HG02938 (cell line): ENCODE results near the gene MUS81.
"Not testable (repeated sequence)": the region's sequence is repeated elsewhere in the genome, so short reads cannot be mapped to it uniquely, and the experiment has no call there.

Source experiments
- ATAC-seq: cut with Tn5 transposase; IDR thresholded peaks from one replicate; pipeline ENCODE4 v1.9.1; 2021; ENCODE audit warnings: mild to moderate bottlenecking, moderate library complexity; ENCODE audit not compliant: unreplicated experiment

The MUS81 gene

DNA sequence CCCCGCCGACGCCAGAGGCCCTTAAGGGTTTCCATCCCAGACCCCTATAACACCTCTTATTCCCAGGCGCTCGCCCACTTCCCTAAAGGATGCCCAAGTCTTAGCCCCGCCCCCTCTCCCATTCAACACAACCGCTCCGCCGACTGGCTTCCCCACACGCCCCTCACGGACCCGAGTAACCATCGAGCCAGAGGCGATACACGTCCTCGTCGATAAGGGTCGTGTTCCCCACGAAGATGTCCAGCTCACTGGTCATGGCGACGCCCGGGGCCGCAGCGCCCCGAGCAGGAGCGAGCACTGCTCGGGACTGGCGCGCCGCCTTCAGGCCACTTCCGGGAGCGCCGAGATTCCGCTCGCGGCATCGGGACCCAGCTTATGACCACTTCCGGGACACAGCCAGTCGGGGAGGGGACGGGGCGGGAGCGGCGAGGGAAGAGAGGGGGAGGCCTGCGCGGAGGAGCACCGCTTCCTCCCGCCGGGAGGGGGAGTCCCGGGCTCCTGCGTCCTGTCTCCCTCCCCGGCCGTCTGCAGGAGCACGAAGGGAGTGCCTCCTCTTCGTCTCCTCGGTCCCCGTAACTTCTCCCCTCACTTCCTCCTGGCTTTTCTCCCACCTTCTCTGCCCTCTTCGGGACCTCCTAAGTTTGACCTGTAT is 28.1 kb downstream of the MUS81 start, which contains the start of gene FIBP:
Gene FIBP (minus strand): TSS at position 309 of the 652 bp plus-strand sequence. CDS start 53 bp downstream, at position 256.
- peak; percentile 44 for ATAC-seq

DNA sequence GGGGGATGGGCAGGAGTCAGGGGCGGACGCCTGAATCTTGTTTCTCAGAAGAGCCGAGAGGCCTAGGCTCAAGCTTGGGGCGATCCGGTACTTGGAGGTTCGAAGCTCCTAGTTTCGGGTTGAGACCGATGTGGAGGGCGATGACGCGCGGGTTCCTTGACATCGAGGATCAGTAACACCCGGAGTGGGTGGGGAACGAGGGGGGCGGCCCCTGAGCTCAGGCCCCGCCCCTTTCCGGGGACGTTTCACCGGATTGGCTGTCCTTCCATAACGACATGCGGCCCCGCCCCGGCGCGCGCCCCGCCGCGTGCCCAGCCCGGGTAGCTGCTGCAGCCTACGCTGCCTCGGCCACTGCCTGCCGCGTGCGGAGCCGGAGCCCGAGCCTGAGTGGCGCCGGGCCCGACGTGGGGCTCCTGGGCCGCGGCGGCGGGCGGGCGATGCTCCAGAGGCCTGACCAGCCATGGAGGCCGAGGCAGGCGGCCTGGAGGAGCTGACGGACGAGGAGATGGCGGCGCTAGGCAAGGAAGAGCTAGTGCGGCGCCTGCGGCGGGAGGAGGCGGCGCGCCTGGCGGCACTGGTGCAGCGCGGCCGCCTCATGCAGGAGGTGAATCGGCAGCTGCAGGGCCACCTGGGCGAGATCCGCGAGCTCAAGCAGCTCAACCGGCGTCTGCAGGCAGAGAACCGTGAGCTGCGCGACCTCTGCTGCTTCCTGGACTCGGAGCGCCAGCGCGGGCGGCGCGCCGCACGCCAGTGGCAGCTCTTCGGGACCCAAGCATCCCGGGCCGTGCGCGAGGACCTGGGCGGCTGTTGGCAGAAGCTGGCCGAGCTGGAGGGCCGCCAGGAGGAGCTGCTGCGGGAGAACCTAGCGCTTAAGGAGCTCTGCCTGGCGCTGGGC is 30.3 kb downstream of the MUS81 start, which contains the start of gene CCDC85B:
Gene CCDC85B (plus strand): TSS at position 350 of the 895 bp plus-strand sequence. CDS start 111 bp downstream, at position 461.
- peak; percentile 37 for ATAC-seq

DNA sequence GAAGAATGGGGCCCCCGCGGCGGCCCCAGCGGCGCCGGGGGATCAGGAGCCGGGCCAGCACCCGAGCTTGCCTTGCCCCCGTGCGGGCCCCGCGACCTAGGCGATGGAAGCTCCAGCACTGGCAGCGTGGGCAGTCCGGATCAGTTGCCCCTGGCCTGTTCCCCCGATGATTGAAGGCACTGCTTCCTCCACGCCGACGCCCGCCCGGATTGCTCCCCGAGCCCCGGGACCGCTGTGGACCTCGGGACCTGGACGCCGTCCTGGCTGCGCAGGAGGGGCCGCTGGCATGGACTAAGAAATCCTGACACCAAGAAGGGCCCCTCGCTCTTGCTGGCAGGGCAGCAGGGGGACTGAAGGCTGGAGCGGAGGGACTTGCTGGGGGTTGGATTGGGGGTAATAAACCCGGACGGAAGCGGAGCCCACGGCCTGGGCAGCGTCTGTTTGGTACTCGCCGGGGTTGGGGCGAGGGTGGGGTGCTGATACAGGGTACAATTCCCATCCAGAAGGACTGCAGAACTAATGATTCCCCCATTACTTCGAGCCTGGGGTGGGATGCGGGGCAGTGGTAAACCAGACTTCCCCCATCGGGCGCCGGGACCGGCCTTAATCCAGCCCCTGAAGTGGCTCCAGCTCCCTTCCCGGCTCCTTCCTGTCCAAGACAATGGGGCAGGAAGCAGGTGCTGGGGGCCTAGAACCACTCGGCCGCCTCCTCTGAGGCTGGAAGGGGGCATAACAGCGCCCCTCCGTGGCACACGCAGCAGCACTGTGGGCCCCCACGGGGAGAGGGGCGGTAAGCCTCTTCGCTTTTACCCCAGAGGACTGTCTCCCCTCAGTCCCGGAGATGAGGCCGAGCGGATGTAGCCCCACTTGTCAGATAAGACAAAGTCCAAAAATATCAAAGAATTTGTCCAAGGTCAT is 31.2 kb downstream of the MUS81 start:
- ATAC-seq = no peak

DNA sequence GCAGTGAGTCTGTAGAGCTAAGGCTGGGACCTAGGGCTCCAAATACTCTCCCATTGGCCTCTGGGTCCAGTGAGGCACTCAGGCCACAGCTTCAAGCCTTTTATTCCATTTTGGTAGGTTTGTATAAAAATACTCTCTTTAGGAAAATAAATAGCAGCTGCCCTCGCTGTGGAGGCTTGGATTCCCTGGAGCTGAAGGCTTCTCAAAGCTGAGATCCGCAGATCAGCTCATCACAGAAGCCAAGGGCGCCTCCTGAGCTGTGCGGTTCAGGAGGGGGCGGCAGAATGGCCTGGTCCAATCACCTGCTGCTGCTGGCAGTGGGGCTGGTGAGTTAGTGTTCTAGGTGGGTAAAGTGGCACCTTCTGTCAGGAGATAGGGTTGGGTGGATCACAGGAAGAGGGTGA is 31.9 kb downstream of the MUS81 start:
- not testable (repeated sequence) for ATAC-seq

DNA sequence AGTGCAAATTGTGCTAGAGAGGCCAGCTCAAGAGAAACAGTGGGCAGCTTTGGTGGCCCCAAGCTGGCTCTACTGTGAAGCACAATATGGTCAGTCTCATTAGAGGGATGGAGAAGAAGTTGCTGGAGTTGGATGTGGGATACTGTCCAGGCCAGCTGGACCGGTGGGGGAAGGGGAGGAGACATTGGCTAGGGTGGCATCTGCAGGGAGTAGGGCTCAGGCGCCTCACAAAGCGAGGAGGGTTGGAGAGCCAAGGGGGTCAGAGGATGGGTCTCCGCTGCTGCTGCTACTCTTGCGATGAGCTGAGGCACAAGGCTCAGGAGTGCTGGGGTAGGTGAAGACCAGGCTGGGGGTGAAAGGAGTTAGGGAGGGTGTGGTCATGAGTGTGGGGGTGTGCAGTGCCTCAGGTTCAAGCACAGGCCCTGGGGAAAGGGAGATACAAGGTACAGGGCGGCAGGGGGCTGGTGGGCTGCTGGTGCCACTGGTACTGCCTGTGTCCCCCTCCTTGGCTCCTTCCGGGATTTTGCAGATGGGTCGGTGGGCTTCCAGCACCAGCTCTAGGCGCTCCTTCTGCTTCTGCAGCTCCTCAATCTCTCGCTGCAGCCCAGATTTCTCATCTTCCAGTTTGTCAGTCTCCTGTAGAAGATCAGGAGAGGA is 32.6 kb downstream of the MUS81 start:
- ATAC-seq = no peak

DNA sequence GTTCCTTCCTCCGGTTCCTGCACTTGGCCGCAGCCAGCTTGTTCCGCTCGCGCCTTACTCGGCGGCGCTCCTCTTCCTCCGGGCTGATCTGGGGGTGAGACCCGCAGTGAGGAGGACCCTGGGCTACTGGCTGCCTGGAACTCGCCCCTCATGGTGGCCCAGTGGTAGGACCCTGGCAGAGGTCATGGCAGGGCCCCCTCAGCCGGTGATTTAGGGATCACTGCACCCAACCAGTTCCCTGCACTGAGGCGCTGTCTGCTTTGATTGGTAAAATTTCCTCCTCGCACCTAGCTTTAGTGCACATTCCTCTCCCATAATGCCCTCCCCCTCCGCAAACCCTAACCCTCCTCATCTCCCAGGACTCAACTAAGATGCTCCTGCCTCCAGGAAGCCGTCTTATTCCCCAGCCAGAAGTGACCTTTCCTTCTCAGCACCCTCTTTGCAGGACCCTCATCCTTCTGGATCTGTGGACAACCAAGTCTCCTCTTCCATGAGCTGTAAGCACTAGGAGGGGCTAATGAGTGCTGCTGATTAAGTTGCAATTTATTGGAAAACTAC is 33.9 kb downstream of the MUS81 start:
- no peak for ATAC-seq

DNA sequence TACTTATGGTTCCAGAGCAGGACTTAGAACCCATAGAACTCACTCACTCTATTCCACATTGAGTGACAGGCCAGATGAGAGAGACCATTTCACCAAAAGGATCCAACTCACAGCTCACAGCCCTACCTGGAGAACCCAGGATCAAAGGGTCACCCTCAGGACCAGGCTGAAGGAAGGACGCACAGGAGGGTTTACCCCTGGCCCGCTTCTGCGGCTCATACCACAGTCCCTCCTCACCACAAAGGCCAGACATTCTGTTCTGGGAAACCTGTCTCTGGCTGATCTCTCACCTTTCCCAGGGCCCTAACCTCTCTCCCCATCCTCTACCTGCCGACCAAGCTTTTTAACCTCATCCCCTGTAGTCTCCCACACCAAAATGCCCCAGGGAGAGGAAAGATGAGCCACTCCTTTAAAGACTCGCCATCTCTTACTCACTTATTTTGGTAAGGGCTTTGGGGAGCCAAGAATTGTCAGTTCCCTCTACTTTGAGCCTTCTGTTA is 35.3 kb downstream of the MUS81 start:
- no peak for ATAC-seq

DNA sequence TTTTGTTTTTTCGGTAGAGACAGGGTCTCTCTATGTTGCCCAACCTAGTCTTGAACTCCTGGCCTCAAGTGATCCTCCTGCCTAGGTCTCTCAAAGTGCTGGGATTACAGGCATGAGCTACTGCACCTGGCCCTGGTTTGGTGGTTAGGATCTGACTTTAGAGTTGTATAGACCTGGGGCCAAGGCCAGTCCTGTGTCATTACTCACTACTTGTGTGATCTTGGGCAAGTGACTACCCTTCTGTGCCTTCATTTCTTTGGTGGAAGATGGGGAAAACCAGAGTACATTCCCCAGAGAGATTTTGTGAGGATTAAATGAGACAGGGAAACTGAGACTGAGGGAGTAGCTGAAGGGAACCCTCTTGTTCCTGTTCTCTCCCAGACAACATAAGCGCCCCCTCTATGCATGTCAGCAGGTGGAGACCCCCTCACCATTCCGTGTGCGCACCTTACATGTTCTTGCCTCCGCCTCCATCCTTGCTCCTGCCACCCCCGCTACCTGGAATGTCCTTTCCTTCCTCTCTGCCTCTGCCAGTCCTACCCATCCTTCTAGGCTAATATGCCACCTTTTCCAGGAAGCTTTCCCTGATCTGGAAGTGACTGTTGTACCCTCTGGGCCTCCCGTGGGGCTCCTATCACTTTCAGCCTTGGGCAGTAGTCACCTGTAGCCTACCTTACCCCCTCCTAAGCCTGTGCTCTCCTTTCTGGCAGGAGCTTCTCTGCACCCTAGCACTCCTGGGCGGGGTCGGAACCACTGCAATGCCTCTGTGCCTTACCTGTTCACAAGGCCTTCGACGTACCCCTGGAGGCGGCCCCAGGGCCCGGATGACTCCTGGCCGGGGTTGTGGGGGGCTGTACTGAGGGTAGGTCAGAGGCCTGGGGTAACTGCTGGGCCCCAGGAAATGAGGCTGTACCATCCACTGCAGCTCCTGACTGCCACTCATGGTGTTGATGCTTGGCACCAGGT is 36.1 kb downstream of the MUS81 start:
- ATAC-seq = no peak

DNA sequence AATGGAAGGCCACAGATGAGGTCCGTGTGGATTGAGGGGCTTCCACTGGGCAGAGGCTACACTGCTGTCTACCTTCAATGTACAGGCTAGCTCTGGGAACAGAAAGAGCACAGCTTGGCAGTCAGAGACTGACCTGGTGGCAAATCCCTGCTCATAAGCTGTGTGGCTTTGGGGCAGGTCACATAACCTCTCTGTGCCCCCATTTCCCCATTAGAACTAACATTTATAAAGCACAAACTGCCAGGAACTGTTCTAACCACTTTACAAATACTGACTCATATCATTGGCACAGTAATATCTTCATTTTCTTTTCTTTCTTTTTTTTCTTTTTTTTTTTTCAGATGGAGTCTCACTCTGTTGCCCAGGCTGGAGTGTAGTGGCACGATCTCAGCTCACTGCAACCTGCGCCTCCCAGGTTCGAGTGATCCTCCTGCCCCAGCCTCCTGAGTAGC is 36.8 kb downstream of the MUS81 start:
- ATAC-seq = no peak

DNA sequence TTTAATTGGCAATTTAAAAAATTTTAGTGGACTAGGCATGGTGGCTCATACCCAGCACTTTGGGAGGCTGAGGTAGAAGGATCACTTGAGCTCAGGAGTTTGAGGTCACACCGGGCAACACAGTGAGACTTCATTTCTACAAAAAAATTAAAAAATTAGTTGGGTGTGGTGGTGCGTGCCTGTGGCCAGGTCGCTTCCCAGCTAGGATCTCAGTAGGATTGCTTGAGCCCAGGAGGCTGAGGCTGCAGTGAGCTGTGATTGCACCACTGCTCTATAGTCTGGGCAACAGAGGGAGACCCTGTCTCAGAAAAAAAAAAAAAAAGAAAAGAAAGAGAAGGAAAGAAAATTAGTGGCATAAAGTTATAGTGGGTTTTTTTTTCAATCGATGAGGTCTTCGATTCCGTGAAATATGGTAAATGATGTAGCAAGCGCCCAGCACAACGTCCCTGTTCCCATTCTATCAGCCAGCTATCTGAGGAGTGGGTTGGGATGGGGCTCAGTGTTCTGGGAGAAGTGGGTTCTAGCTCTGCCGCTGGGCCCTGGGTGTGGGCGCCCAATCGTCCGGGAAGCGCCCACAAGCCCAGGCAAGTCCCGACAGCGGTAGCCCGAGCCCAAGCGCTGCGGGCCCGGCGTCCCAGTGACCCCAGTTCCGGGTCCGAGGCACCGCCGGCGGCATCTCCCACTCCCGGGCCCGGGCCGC is 38.6 kb downstream of the MUS81 start:
- no peak for ATAC-seq

DNA sequence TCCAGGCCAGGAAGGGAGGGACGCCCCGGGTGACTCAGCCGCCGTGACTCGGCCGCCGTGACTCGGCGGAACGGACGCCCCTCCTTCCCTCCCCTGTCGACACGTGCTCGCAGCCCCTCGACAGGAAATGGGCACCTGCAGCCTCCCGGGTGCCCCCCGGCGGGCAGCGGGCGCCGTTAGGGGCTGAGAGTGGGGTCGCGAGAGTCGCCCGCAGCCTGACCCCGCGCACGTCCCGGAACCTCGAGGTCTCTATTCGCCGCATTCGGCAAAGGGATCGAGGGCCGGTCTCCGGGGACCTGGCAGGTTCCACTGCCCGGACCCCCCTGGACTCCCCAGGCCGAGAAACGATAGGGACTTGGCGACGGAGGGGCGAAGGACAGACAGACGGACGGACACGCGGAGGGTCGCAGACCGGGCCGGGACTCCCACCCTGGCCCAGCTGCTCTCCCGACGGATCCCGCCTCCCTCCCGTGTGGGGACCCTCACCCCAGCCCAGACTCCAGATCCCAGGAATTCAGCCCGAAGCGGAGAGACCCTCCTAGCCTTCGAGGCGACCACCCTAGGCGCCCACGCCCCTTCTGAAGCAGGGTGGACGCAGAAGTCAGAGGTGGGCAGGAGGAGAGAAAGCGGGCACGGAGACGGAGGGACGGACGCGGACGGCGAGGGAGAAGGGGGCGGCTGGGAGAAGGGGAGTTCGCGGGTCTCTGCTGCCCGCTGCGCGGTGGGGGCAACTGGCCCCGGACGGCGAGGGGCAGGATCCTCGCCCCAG is 39.3 kb downstream of the MUS81 start:
- no peak for ATAC-seq

DNA sequence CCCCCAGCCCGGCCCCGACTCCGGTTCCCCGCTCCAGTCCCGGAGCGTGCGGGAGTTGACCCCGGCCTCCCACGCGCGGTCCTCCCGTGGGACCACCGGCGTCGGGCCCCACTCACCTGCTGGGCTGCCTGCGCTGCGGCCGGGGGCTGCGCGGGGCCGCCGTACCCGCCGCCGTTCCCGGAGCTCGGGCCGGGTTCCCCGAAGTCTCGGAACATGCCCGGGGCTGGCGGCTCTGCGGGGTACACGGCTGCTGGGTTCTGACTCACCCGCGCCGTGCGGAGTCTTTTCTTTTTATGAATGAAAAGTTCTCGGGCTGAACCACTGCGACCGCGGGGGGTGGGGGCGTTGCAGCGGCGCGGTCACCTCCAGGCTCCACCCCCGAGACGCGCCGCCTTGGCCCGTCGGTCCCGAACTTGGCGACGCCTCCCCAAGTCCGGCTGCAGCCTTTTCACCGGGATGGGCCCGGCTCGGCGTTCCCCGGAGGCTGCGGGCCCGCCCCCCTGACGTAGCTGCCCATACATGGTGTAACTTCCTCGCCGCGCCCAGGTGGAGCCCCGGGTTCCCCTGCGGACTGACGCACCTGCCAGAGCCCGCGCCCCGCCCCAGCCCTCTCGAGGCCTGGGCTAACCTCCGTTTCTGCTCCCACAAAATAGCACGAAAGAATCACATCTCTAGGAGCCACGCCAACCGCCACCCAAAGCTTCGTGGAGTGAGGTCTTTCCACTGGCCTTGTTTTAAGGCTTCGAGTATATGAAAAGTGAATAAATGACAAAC is 40.1 kb downstream of the MUS81 start, which contains the start of gene FOSL1:
Gene FOSL1 (minus strand): TSS at position 264 of the 774 bp plus-strand sequence. CDS start 49 bp downstream, at position 215.
- peak; percentile 54 for ATAC-seq

DNA sequence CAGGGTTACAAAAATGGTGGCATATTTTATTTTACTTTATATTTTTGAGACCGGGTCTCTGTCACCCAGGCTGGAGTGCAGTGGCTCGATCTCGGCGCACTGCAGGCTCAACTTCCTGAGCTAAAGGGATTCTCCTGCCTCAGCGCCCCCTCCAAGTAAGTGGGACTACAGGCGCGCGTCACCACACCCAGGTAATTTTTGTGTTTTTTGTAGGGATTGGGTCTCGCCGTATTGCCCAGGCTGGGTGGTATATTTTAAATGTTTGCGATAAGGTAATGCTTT is 40.6 kb downstream of the MUS81 start:
- no peak for ATAC-seq

DNA sequence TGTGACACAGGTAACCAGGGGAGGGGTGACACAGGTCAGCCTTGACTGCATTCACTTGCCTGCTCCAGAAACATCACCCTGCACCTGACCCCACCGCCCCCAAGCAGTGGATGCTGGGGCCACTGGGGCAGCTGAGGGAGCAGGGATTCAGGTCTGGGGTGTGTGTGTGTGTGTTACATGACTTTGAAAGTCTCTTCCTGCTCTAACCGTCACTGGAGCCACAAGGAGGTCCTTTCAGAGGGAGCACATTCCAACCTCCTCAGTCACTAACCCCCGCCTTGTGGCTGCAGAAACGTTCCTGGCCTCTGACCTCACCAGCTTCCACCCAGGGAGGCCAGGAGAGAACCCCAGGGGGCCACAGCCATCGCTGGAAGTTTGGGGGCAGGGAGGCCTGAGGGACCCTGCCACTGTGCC is 42.8 kb downstream of the MUS81 start:
- no peak for ATAC-seq

DNA sequence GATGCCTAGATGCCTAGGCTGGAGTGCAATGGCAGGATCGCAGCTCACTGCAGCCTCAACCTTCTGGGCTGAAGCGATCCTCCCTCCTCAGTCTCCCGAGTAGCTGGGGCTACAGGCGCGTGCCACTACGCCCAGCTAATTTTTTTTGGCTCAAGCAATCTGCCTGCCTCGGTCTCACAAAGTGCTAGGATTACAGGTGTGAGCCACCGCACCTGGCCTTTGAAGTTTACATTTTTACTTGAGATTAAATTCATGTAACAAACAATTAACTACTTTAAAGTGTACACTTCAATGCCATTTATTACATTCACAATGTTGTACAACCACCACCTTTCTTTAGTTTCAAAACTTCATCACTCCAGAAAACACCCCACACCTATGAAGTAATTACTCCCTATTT is 43.5 kb downstream of the MUS81 start:
- ATAC-seq = no peak

DNA sequence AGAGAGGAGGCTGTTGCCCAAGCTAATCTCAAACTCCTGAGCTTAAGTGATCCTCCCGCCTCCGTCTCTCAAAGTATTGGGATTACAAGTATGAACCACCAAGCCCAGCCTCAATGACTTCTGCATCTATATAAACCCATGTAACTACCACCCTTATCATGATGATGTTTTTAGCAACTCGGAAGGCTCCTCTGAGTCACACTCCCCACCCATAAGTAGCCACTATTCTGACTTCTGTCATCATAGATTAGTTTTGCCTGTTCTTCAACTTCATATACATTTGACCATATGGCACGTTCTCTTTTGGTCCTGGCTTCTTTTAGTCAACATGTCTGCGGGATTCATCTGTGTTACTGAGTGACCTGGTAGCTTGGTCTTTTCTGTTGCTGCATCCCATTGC is 46.4 kb downstream of the MUS81 start:
- ATAC-seq = no peak

DNA sequence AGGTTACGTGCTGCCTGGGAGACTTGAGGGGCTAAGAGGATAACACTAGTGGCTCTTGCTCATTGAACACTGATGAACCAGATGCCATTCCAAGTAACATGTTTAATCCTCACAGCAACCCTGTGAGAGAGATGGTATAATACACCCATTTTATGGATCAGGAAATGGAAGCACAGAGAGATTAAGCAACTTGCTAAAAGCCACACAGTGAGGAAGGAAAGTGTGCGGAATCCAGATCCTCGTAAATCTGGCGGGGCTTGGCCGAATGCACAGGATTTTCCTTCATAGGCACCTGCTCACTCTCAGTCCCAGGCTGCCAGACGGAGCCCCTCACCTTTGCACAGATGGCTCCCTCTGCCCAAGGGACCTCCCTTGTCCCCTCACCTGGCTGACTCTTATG is 47.6 kb downstream of the MUS81 start:
- no peak for ATAC-seq
